ENCODE data around the gene CIT. TPM values are rescaled to one million over a fixed set of nuclear protein-coding genes. Genes with fewer than 3 reads are reported as not detected.

Gene CIT
- total RNA-seq, 1 donor from 2014 or later = 53.5 TPM

DNA sequence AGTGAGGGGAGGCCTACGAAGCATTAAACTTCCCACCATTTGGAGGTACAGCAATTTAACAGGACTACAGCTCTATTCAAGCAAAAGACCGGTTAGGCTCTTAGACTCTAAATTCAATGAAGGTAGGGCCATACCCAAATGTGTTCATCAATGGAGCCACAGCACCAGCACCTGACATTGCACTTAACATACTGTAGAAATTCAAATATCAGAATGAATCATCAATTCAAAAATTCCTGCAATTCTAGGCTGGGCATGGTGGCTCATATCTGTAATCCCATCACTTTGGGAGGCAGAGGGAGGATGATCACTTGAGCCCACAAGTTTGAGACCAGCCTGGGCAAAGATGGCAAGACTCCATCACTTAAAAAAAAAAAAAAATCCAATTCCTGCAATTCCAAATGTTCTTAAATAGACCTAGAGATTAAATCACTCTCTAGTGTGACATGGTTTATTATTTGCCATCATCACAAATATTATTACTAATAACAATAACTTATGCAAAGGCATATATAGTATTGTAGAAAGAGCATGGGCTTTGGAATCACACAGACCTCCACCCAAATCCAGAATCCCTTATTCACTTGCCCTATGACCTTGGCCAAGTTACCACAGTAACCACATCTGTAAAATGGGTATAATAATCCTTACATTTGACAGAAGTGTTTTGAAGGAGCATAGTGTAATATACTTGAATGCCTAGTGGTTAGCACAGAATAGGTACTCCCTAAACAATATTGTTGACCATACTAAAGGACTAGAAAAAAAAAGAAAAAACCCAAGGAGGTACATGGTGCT lies 59.4 kb downstream of the CIT start:
- intact Hi-C loops (cut with micrococcal nuclease) = no loop called here
- Mint-ChIP-seq H3K27me3 (ENCODE audit: low read depth) (no peaks in the 10 kb centered on the region), H3K4me3 (ENCODE audit: low read depth) (no peak overlapping the region), H3K27ac (no peak overlapping the region), H3K4me1 (ENCODE audit: low read depth) (no peaks in the 10 kb centered on the region), H3K9me3 (no peaks in the 10 kb centered on the region), H3K36me3 (ENCODE audit: low read depth) (peaks cover 56% of the 10 kb centered on the region)
- no peak for DNase-seq (ENCODE audit: low spot score)

DNA sequence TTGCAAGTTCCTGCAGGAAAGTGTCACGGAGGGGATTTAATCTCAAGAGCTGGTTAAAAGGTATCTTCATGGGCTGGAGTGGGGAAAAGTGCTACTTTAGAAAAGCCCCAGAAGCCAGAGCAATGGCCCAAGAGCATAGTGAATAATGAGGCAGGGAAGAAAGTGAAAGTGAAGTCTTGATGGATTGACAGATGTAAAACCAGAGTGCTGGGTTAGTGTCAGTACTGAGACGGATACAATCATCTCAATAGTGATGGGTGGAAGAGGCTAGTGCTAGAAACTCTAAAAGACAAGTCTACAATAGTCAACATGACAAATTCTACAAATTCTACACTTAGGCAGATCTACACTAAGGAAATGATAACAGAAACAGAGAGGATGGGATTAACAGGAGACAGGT lies 68.1 kb downstream of the CIT start:
- Mint-ChIP-seq H3K4me3 (ENCODE audit: low read depth) (no peak overlapping the region), H3K27me3 (ENCODE audit: low read depth) (no peaks in the 10 kb centered on the region), H3K4me1 (ENCODE audit: low read depth) (peaks cover 6% of the 10 kb centered on the region), H3K9me3 (peaks cover 6% of the 10 kb centered on the region), H3K36me3 (ENCODE audit: low read depth) (peaks cover 56% of the 10 kb centered on the region), H3K27ac (no peak overlapping the region)
- intact Hi-C loops (cut with micrococcal nuclease) = no loop called here
- DNase-seq (ENCODE audit: low spot score) = no peak

DNA sequence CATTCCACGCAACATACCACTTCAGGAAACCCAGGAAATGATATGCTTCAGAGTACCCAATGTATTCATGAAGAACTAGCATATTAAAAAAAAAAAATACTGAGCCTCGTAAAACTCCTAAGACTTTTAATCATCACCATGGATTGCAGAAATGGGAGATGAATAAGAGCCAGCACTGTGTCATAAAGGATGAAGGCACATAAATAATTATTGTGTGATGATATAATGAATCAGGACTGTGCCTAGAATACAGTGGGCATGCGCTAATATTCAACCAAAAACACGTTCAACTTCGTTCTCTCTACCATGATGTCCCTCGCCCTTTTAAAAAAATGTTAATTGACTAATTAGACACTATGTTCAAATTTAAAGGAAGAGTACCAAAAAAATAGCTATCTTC lies 68.7 kb downstream of the CIT start:
- intact Hi-C loops (cut with micrococcal nuclease) = no loop called here
- Mint-ChIP-seq H3K4me3 (ENCODE audit: low read depth) (no peak overlapping the region), H3K9me3 (peaks cover 6% of the 10 kb centered on the region)

DNA sequence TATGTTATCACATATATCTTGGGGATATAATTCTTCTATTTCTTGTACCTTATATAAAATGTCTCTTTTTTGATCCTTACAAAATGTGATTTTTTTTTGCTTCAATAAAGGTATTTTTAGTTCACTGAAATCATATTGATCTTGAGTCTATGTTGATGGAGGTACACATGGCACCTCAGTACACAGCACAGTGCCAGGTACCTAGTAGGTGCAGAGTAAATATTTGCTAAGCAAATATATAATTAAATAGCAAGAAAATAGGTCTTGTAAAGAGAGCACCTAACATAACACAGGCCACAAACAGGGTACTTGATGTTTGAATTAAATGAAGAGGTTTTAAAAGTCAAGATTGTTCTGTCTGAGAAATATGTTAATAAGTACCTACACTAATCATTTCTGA lies 69.7 kb downstream of the CIT start:
- Mint-ChIP-seq H3K36me3 (ENCODE audit: low read depth) (peaks cover 46% of the 10 kb centered on the region), H3K9me3 (peaks cover 6% of the 10 kb centered on the region), H3K4me1 (ENCODE audit: low read depth) (peaks cover 6% of the 10 kb centered on the region), H3K4me3 (ENCODE audit: low read depth) (no peak overlapping the region), H3K27me3 (ENCODE audit: low read depth) (no peaks in the 10 kb centered on the region), H3K27ac (no peak overlapping the region)
- intact Hi-C loops (cut with micrococcal nuclease) = no loop called here
- DNase-seq (ENCODE audit: low spot score) = no peak

More for the DNA sequence above, 68.7 kb downstream of the CIT start:
- no peaks in the 10 kb centered on the region for H3K27me3 Mint-ChIP-seq (ENCODE audit: low read depth)
- DNase-seq (ENCODE audit: low spot score) = no peak
- no peak overlapping the region for H3K27ac Mint-ChIP-seq
- H3K4me1 Mint-ChIP-seq (ENCODE audit: low read depth) = peaks cover 6% of the 10 kb centered on the region
- peaks cover 50% of the 10 kb centered on the region for H3K36me3 Mint-ChIP-seq (ENCODE audit: low read depth)

DNA sequence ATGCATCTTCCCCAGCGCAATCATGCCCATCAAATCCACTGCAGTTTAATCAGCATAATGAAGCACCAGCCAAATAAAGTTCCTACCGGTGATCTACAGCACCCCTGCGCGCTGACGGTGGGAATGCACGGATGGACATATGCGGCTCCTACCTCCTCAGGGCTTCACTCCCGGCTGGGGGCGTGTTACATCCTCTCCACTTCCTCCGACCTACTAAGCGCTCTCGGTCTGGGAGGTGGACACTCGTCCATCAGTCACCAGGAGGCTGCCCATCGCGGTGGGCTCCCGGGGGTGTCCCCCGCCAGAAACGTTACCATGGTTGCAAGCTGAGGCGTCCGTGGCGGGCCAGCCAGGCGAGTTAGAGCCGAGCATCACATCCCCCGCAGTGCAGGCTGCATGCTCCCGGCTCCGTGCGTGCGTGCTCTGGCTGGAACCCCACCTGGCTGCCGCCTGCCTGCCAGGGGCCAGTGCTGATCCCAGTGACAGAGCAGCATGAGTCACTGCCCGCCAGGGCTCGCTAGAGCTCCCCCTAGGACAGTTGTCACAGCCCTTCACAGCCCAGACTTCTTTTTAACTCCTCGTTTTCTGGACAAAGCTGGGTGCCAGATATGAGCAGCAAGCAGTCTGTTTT lies 73.0 kb downstream of the CIT start:
- H3K27me3 Mint-ChIP-seq (ENCODE audit: low read depth) = no peaks in the 10 kb centered on the region
- peaks cover 5% of the 10 kb centered on the region for H3K4me1 Mint-ChIP-seq (ENCODE audit: low read depth)
- no peak for DNase-seq (ENCODE audit: low spot score)
- no peak overlapping the region for H3K27ac Mint-ChIP-seq
- no peak overlapping the region for H3K4me3 Mint-ChIP-seq (ENCODE audit: low read depth)
- intact Hi-C loops (cut with micrococcal nuclease) = no loop called here
- H3K36me3 Mint-ChIP-seq (ENCODE audit: low read depth) = peaks cover 50% of the 10 kb centered on the region
- peaks cover 6% of the 10 kb centered on the region for H3K9me3 Mint-ChIP-seq

DNA sequence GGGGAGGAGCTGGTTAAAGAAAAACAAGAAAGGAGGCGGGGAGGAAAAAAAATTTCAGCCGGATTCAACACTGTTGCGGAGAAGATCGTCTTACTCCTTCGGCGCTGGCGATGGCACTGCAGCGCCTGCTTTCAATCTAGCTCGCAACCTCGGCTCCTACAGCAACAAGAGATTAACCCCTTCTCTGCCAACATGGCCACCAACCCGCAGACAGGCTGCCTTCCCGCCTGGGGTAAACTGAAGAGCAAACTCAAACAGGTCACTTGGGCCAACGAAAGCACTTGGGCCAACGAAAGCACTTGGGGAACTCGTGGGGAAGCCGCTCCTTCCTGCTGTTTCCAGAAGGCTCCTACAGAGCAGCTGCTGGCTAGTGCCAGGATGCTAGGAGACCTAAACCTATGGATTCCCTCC lies 73.7 kb downstream of the CIT start:
- Mint-ChIP-seq H3K9me3 (peaks cover 6% of the 10 kb centered on the region), H3K27ac (no peak overlapping the region), H3K36me3 (ENCODE audit: low read depth) (peaks cover 45% of the 10 kb centered on the region), H3K4me1 (ENCODE audit: low read depth) (no peaks in the 10 kb centered on the region), H3K4me3 (ENCODE audit: low read depth) (no peak overlapping the region), H3K27me3 (ENCODE audit: low read depth) (no peaks in the 10 kb centered on the region)
- intact Hi-C loops (cut with micrococcal nuclease) = no loop called here
- no peak for DNase-seq (ENCODE audit: low spot score)

DNA sequence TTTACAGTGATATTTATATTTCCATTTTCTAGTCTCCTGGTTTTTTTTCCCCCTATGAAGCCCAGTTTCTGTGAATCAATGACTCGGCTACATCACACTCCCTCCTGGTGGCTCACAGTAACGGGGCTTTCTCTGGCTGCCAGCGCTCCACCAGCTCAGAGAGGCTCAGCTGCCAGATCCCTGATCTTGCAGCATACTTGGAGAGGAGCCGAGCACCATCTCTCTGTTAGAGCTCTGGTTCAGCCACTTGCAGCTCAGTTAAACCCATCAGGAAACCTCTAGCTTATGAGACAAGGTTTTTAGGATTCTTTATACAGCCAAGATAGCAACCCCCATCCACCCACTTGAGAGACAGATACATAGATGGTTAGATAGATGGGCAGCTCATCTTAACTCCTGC lies 74.6 kb downstream of the CIT start:
- Mint-ChIP-seq H3K27ac (no peak overlapping the region), H3K4me3 (ENCODE audit: low read depth) (no peak overlapping the region), H3K27me3 (ENCODE audit: low read depth) (no peaks in the 10 kb centered on the region), H3K4me1 (ENCODE audit: low read depth) (no peaks in the 10 kb centered on the region), H3K9me3 (peaks cover 6% of the 10 kb centered on the region), H3K36me3 (ENCODE audit: low read depth) (peaks cover 40% of the 10 kb centered on the region)
- no peak for DNase-seq (ENCODE audit: low spot score)
- intact Hi-C loops (cut with micrococcal nuclease) = no loop called here

DNA sequence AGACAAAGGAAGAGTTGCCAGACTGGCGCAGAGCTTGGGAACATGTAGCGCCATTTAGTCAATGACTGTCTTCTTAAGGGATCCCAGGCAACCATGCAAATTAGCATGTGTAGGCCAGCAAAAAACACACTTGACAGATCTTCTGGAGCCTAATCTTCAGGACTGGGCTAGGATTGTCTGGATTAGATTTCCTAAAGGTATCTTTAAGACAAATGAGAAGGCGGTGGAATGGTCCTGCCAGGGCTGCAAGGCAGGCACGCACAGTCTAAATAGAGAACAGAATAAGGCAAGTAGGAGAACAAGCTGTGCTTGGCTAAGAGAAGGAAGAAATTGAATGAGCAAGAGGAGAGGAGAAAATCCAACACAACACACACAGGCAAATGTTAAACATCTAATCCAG lies 80.0 kb downstream of the CIT start:
- Mint-ChIP-seq H3K27me3 (ENCODE audit: low read depth) (no peaks in the 10 kb centered on the region), H3K36me3 (ENCODE audit: low read depth) (peaks cover 35% of the 10 kb centered on the region), H3K4me3 (ENCODE audit: low read depth) (no peak overlapping the region), H3K27ac (no peak overlapping the region), H3K4me1 (ENCODE audit: low read depth) (no peaks in the 10 kb centered on the region), H3K9me3 (no peaks in the 10 kb centered on the region)
- no peak for DNase-seq (ENCODE audit: low spot score)
- intact Hi-C loops (cut with micrococcal nuclease) = no loop called here

DNA sequence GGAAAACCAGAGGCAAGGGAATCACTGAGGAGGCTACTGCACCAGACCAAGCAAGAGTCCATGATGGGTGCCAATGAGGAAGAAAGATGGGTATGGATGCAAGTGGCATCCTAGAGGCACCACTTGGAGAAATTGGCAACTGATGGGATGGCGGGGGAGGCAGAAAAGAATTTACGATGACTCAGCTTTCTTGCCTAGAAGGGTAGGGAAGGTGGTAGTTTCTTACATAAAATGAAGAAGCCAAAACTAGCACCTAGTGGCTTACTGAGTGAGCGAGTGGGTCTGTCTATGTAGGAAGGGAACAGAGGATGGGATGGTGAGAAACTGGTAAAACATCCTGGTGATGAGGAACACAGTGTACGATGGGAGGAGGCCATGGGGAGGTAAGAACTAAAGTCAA lies 80.8 kb downstream of the CIT start:
- H3K4me1 Mint-ChIP-seq (ENCODE audit: low read depth) = no peaks in the 10 kb centered on the region

DNA sequence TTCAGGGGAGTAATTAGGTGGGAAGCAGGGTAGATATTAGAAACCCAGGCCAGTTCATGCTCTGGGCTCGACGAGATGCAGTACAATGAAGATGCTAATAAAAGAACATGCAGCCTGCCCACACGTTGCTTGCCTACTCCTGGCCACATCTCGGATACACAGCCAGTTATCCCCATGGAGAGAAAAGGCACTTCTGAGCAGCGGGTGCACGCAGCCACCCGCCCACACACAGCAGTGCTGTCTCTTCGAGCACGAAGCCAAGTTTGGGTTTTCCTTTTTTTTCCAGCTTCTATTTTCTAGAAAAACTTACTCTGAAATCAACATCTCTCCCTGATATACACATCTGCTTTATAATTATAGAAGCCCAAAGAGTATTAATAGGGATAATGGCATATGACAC lies 85.7 kb downstream of the CIT start:
- Mint-ChIP-seq H3K9me3 (no peaks in the 10 kb centered on the region), H3K36me3 (ENCODE audit: low read depth) (peaks cover 23% of the 10 kb centered on the region), H3K4me3 (ENCODE audit: low read depth) (no peak overlapping the region), H3K27ac (no peak overlapping the region), H3K27me3 (ENCODE audit: low read depth) (no peaks in the 10 kb centered on the region), H3K4me1 (ENCODE audit: low read depth) (peaks cover 2% of the 10 kb centered on the region)
- no peak for DNase-seq (ENCODE audit: low spot score)
- intact Hi-C loops (cut with micrococcal nuclease) = no loop called here

More for the DNA sequence above, 80.8 kb downstream of the CIT start:
- H3K27me3 Mint-ChIP-seq (ENCODE audit: low read depth) = no peaks in the 10 kb centered on the region
- peaks cover 32% of the 10 kb centered on the region for H3K36me3 Mint-ChIP-seq (ENCODE audit: low read depth)
- intact Hi-C loops (cut with micrococcal nuclease) = no loop called here
- H3K27ac Mint-ChIP-seq = no peak overlapping the region
- no peak overlapping the region for H3K4me3 Mint-ChIP-seq (ENCODE audit: low read depth)
- DNase-seq (ENCODE audit: low spot score) = no peak
- no peaks in the 10 kb centered on the region for H3K9me3 Mint-ChIP-seq

DNA sequence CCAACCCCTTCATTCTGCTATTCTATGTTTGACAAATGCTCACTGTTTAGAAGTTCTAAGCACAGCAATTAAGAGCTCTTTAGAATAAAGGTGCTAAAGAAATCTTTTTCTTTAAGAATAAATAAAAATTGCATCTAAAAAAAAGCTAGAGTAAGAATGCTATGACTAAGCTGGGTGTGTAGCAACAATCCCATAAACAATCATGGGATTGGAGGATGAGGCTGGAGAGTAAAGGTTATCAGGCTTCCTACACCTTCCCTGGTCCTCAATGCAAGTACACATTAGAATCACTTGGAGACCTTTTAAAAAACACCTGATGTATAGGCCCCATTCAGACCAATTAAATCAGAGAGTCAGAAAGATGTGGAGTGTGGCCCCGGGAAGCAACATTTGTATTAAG lies 88.3 kb downstream of the CIT start:
- H3K36me3 Mint-ChIP-seq (ENCODE audit: low read depth) = peaks cover 37% of the 10 kb centered on the region
- no peaks in the 10 kb centered on the region for H3K27me3 Mint-ChIP-seq (ENCODE audit: low read depth)
- intact Hi-C loops (cut with micrococcal nuclease) = no loop called here
- DNase-seq (ENCODE audit: low spot score) = no peak
- H3K27ac Mint-ChIP-seq = no peak overlapping the region
- peaks cover 3% of the 10 kb centered on the region for H3K9me3 Mint-ChIP-seq
- no peak overlapping the region for H3K4me3 Mint-ChIP-seq (ENCODE audit: low read depth)
- H3K4me1 Mint-ChIP-seq (ENCODE audit: low read depth) = peaks cover 4% of the 10 kb centered on the region

DNA sequence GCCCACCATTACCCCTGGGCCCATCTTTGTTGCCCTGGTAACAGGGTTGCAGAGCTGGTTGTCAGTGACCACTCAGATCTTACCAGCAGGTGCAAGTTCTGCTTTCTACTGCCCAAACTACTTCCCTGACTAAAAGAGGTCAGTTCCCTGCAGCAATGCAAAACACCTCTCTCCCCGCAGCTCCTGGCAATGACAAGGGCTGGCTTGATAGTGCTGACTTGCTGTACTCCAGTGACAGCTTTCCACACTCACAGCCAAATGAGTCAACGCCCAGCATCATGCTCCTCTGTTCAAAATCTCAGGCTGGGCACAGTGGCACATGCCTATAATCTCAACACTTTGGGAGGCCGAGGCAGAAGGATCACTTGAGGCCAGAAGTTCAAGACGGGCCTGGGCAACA lies 90.6 kb downstream of the CIT start:
- peaks cover 47% of the 10 kb centered on the region for H3K36me3 Mint-ChIP-seq (ENCODE audit: low read depth)
- intact Hi-C loops (cut with micrococcal nuclease) = no loop called here

DNA sequence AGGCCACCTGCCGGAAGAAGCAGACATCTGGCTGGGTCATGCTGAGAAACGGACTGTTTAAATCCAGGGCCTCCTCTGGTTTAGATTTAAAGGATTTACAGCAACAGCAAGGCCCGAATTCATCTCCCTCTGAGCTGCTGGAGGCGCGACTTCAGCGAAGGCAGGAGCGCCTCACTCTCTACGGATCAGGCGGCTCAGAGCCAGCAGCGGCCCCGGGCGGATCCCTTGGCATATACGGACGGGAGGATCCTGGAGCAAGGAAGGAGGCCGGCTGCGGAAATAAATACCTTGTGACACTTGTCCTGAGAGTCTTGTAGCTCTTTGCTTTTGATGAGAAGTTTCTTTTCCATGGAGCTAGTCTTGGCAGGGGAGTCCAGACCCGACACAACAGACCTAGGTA lies 92.4 kb downstream of the CIT start:
- Mint-ChIP-seq H3K4me1 (ENCODE audit: low read depth) (peaks cover 10% of the 10 kb centered on the region), H3K27ac (no peak overlapping the region), H3K9me3 (peaks cover 3% of the 10 kb centered on the region), H3K4me3 (ENCODE audit: low read depth) (no peak overlapping the region), H3K36me3 (ENCODE audit: low read depth) (peaks cover 62% of the 10 kb centered on the region), H3K27me3 (ENCODE audit: low read depth) (no peaks in the 10 kb centered on the region)
- intact Hi-C loops (cut with micrococcal nuclease) = no loop called here
- DNase-seq (ENCODE audit: low spot score) = no peak

More for the DNA sequence above, 90.6 kb downstream of the CIT start:
- no peak overlapping the region for H3K27ac Mint-ChIP-seq
- no peak overlapping the region for H3K4me3 Mint-ChIP-seq (ENCODE audit: low read depth)
- no peaks in the 10 kb centered on the region for H3K27me3 Mint-ChIP-seq (ENCODE audit: low read depth)
- H3K4me1 Mint-ChIP-seq (ENCODE audit: low read depth) = peaks cover 10% of the 10 kb centered on the region
- no peak for DNase-seq (ENCODE audit: low spot score)
- H3K9me3 Mint-ChIP-seq = peaks cover 3% of the 10 kb centered on the region
